Measurements from ENCODE around the gene DCUN1D3. TPM values are rescaled to one million over a fixed set of nuclear protein-coding genes. Genes with fewer than 3 reads are reported as not detected.

The DCUN1D3 gene
- total and polyA plus RNA-seq, 2 donors (not counting 3 experiments of a cell fraction or from before 2014, with no cell fraction given), result 10.4 to 35.0 TPM

- ChIA-PET POLR2A (interaction anchor here (0.6 to 0.7 kb wide), 3 partner anchors 15 to 32 kb away, joined by 3 to 4 read pairs (median 3); partner anchors contain the start of genes DCUN1D3 and LYRM1), CTCF (interaction anchor here (0.6 to 6.4 kb wide), 7 partner anchors 15 to 131 kb away, joined by 3 to 37 read pairs (median 4); partner anchors contain the start of genes ERI2 and REXO5)
- no peak overlapping the region for H2AFZ ChIP-seq (ENCODE audit: low read depth, low read length)
- H3K4me3 ChIP-seq (replicated peaks in 1 of 3; ENCODE audit: insufficient read depth in 1 of 3, low read depth in 1 of 3, low read length in 3 of 3), result no peak overlapping the region
- peaks cover 88% of the 10 kb centered on the region for H3K79me2 ChIP-seq (ENCODE audit: control insufficient read depth, insufficient read depth, low read length)
- peak overlapping the region; percentile 19 for H3K4me2 ChIP-seq (ENCODE audit: insufficient read depth, low read length)
- dilution Hi-C loops (cut with MboI; ENCODE audit: extremely low pct_ligation_motif_present, low sequenced_read_pairs) (no loop called here), intact Hi-C loops (cut with micrococcal nuclease) (loop anchor here (1.0 to 5.0 kb wide), 2 partner anchors 9 to 213 kb away; no protein-coding TSS in a partner anchor)
- DNase-seq (ENCODE audit: low read depth, low spot score) (peak; percentile 74), FAIRE-seq (peak; percentile 73)
- BruUV-seq (replicated peaks), result no TSS peak
- no peaks in the 10 kb centered on the region for H3K27me3 ChIP-seq (ENCODE audit: control insufficient read depth in 2 of 2, insufficient read depth in 2 of 2, low read length in 2 of 2)
- peaks cover 5% of the 10 kb centered on the region for H4K20me1 ChIP-seq (replicated peaks; ENCODE audit: control insufficient read depth, extremely low read depth, insufficient read depth, low read length)
- H3K9ac ChIP-seq (replicated peaks; ENCODE audit: extremely low read depth, insufficient read depth, low read length), result no peak overlapping the region
- H3K9me3 ChIP-seq (replicated peaks; ENCODE audit: control insufficient read depth, insufficient read depth, low read length), result no peaks in the 10 kb centered on the region
- TF ChIP-seq POLR2A (IDR thresholded peaks at IDR 0.05; ENCODE audit: low read depth, low read length) (no peak), MYC (IDR thresholded peaks at IDR 0.05; ENCODE audit: low read depth, low read length) (no peak)
- peaks cover 73% of the 10 kb centered on the region for H3K4me1 ChIP-seq (ENCODE audit: control insufficient read depth, extremely low read depth, insufficient read depth, low read length)
- H3K36me3 ChIP-seq (ENCODE audit: control insufficient read depth in 2 of 2, extremely low read depth in 1 of 2, insufficient read depth in 2 of 2, low read length in 2 of 2), result no peaks in the 10 kb centered on the region
- peak overlapping the region; percentile 8 for H3K27ac ChIP-seq (ENCODE audit: insufficient read depth, low read depth, low read length)
- no peaks in the 10 kb centered on the region for H3K9me1 ChIP-seq (replicated peaks; ENCODE audit: control insufficient read depth, extremely low read depth, insufficient read depth, low read length)
Observed at GRCh38 chr16:20868890-20869289, 31.3 kb downstream of the DCUN1D3 start.

GRCh38 chr16:20867585-20867984 lies 32.6 kb downstream of the DCUN1D3 start:
- peaks cover 91% of the 10 kb centered on the region for H3K79me2 ChIP-seq (ENCODE audit: control insufficient read depth, insufficient read depth, low read length)
- intact Hi-C loops (cut with micrococcal nuclease) (loop anchor here (5.0 kb wide), 1 partner anchor 215 kb away; no protein-coding TSS in a partner anchor), dilution Hi-C loops (cut with MboI; ENCODE audit: extremely low pct_ligation_motif_present, low sequenced_read_pairs) (no loop called here)
- no peaks in the 10 kb centered on the region for H3K9me1 ChIP-seq (replicated peaks; ENCODE audit: control insufficient read depth, extremely low read depth, insufficient read depth, low read length)
- DNase-seq (ENCODE audit: low read depth, low spot score) (no peak), FAIRE-seq (peak; percentile 48)
- TF ChIP-seq MYC (IDR thresholded peaks at IDR 0.05; ENCODE audit: low read depth, low read length) (no peak), POLR2A (IDR thresholded peaks at IDR 0.05; ENCODE audit: low read depth, low read length) (no peak), FOS (IDR thresholded peaks at IDR 0.05; ENCODE audit: borderline replicate concordance, insufficient read depth, low read length) (no peak), EZH2 (IDR thresholded peaks at IDR 0.05; ENCODE audit: borderline replicate concordance, low read depth, low read length, severe bottlenecking) (no peak), GATA2 (IDR thresholded peaks at IDR 0.05; ENCODE audit: insufficient read depth, insufficient read length, low read depth, low read length) (no peak), CTCF (IDR thresholded peaks at IDR 0.05; ENCODE audit: extremely low read depth in 1 of 2, insufficient read depth in 1 of 2, low read depth in 1 of 2, low read length in 2 of 2) (no peak)
- CTCF ChIA-PET, result interaction anchor here (1.0 to 6.4 kb wide), 10 partner anchors 13 to 61 kb away, joined by 3 to 37 read pairs (median 4); partner anchors contain the start of genes ERI2, LYRM1 and REXO5
- no peaks in the 10 kb centered on the region for H3K9me3 ChIP-seq (replicated peaks; ENCODE audit: control insufficient read depth, insufficient read depth, low read length)
- H3K27ac ChIP-seq (ENCODE audit: insufficient read depth, low read depth, low read length), result peak overlapping the region; percentile 6
- H3K36me3 ChIP-seq (ENCODE audit: control insufficient read depth in 2 of 2, extremely low read depth in 1 of 2, insufficient read depth in 2 of 2, low read length in 2 of 2), result no peaks in the 10 kb centered on the region
- no peak overlapping the region for H2AFZ ChIP-seq (ENCODE audit: low read depth, low read length)
- H3K9ac ChIP-seq (replicated peaks; ENCODE audit: extremely low read depth, insufficient read depth, low read length), result no peak overlapping the region
- H3K4me1 ChIP-seq (ENCODE audit: control insufficient read depth, extremely low read depth, insufficient read depth, low read length), result peaks cover 63% of the 10 kb centered on the region
- H4K20me1 ChIP-seq (replicated peaks; ENCODE audit: control insufficient read depth, extremely low read depth, insufficient read depth, low read length), result peaks cover 3% of the 10 kb centered on the region
- no peak overlapping the region for H3K4me3 ChIP-seq (replicated peaks in 1 of 3; ENCODE audit: insufficient read depth in 1 of 3, low read depth in 1 of 3, low read length in 3 of 3)
- BruUV-seq (replicated peaks), result no TSS peak
- POLR2A ChIA-PET, result interaction anchor here (0.8 kb wide), 1 partner anchor 33 kb away, joined by 3 read pairs; the partner anchor contains the start of genes DCUN1D3 and LYRM1
- H3K4me2 ChIP-seq (ENCODE audit: insufficient read depth, low read length), result no peak overlapping the region
- no peaks in the 10 kb centered on the region for H3K27me3 ChIP-seq (ENCODE audit: control insufficient read depth in 2 of 2, insufficient read depth in 2 of 2, low read length in 2 of 2)

Data from endothelial cell of umbilical vein (primary cell).